Stimulated activated CD4-positive, alpha-beta T cell treated with anti-CD3 and anti-CD28 coated beads, Interleukin-4, amount 100 ng/mL, for 24 hours (primary cell): ENCODE measurements around the gene KIFC1.

ENCODE experiments used
- DNase-seq: peaks from one replicate; pipeline ENCODE4 v3.0.0-alpha.2; 2020

KIFC1 gene

GRCh38 chr6:33412140-33413009 lies 20.8 kb downstream of the KIFC1 start:
- DNase-seq, result no peak

GRCh38 chr6:33413241-33414120 lies 21.9 kb downstream of the KIFC1 start:
- no peak for DNase-seq

- DNase-seq, result no peak
These were observed 23.1 kb downstream of the KIFC1 start for GRCh38 chr6:33414592-33415271.

GRCh38 chr6:33415831-33416230 lies 24.2 kb downstream of the KIFC1 start:
- no peak for DNase-seq

GRCh38 chr6:33416386-33417127 lies 24.9 kb downstream of the KIFC1 start:
- peak; percentile 54 for DNase-seq

GRCh38 chr6:33417128-33417902 lies 25.7 kb downstream of the KIFC1 start:
- peak; percentile 26 for DNase-seq

- DNase-seq, result peak; percentile 98
These were observed 26.5 kb downstream of the KIFC1 start, which contains the start of gene CUTA for GRCh38 chr6:33417903-33418689. Gene CUTA (minus strand): TSS chr6:33418107. CDS start chr6:33418000, 107 bp downstream.

GRCh38 chr6:33418690-33419291 lies 27.2 kb downstream of the KIFC1 start:
- peak; percentile 63 for DNase-seq

GRCh38 chr6:33419580-33420490 lies 28.2 kb downstream of the KIFC1 start, which contains the start of gene SYNGAP1:
Gene SYNGAP1 (plus strand): TSS chr6:33420065. CDS start chr6:33420265, 200 bp downstream.
- peak; percentile 48 for DNase-seq

- DNase-seq, result no peak
These were observed 29.1 kb downstream of the KIFC1 start for GRCh38 chr6:33420491-33421343.

- DNase-seq, result no peak
These were observed 29.7 kb downstream of the KIFC1 start for GRCh38 chr6:33421344-33421643.

- DNase-seq, result no peak
These were observed 32.2 kb downstream of the KIFC1 start for GRCh38 chr6:33423777-33424176.

- DNase-seq, result no peak
These were observed 33.4 kb downstream of the KIFC1 start for GRCh38 chr6:33424855-33425667.

- DNase-seq, result peak; percentile 79
These were observed 34.3 kb downstream of the KIFC1 start for GRCh38 chr6:33425668-33426577.

GRCh38 chr6:33426590-33427511 lies 35.2 kb downstream of the KIFC1 start:
- DNase-seq, result no peak
